ENCODE data around the gene PRRG3.

The PRRG3 gene

GRCh38 chrX:151735219-151735618, 40.0 kb downstream of the PRRG3 start:
- ChIA-PET POLR2A (no interaction called here), CTCF (interaction anchor here (1.3 kb wide), 1 partner anchor 15 kb away, joined by 3 read pairs; no protein-coding TSS in a partner anchor)
- TF ChIP-seq CTCF (IDR thresholded peaks at IDR 0.05; ENCODE audit: control extremely low read depth, extremely low read depth, low read depth, missing control alignments): no peak
- no peak for DNase-seq (ENCODE audit: extremely low spot score)

DNA sequence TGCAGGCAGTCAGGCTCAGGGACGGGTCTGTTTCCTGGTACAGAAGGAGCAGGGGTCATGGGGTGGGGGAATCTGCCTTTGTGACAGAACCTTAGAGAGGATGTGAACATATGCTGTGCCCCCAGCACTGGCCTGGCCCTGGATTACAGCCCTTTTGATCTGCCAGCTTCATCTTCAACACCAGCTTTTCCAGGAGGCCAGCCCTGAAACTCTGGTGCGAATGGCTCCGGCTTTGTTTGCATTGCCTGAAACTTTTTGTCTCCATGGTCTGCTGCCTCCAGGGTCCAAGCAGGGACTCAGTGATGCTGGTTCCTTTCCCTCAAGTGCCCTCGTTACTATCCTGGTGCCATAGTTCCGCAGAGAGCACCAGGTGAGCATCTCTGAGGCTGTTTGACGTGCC, 41.4 kb downstream of the PRRG3 start:
- ChIA-PET CTCF (interaction anchor here (1.3 kb wide), 1 partner anchor 14 kb away, joined by 3 read pairs; no protein-coding TSS in a partner anchor), POLR2A (no interaction called here)
- no peak for DNase-seq (ENCODE audit: extremely low spot score)
- TF ChIP-seq CTCF (IDR thresholded peaks at IDR 0.05; ENCODE audit: control extremely low read depth, extremely low read depth, low read depth, missing control alignments): no peak

GRCh38 chrX:151737494-151737893, 42.2 kb downstream of the PRRG3 start:
- POLR2A ChIA-PET: no interaction called here
- CTCF ChIA-PET: interaction anchor here (1.1 to 1.8 kb wide), 2 partner anchors 16 to 17 kb away, joined by 3 to 4 read pairs; no protein-coding TSS in a partner anchor
- no peak for TF ChIP-seq CTCF (IDR thresholded peaks at IDR 0.05; ENCODE audit: control extremely low read depth, extremely low read depth, low read depth, missing control alignments)
- DNase-seq (ENCODE audit: extremely low spot score): no peak

- ChIA-PET CTCF (interaction anchor here (1.7 to 1.8 kb wide), 2 partner anchors 14 to 18 kb away, joined by 4 to 7 read pairs; no protein-coding TSS in a partner anchor), POLR2A (no interaction called here)
- no peak for TF ChIP-seq CTCF (IDR thresholded peaks at IDR 0.05; ENCODE audit: control extremely low read depth, extremely low read depth, low read depth, missing control alignments)
- DNase-seq (ENCODE audit: extremely low spot score): no peak
Measured at GRCh38 chrX:151738751-151739150, 43.5 kb downstream of the PRRG3 start.

- ChIA-PET CTCF (no interaction called here), POLR2A (no interaction called here)
- TF ChIP-seq CTCF (IDR thresholded peaks at IDR 0.05; ENCODE audit: control extremely low read depth, extremely low read depth, low read depth, missing control alignments): no peak
- DNase-seq (ENCODE audit: extremely low spot score): no peak
Measured at GRCh38 chrX:151741606-151742005, 46.3 kb downstream of the PRRG3 start.

DNA sequence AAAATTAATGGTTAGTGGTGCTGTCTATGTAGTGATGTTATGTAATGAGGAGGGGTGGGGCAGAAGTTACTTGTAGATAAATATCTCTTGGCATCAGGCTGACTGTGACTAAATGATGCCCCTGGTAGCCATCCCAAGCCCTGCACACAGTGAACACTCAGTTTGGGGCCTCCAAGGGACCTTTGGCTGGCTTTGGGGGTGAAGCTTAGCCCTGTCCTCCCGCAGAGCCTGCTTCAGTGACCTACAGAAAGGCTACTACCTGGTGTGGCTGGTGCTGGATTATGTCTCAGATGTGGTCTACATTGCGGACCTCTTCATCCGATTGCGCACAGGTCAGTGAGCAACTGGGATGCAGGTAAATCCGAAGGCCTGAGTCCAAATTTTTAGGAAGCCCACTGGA, 47.1 kb downstream of the PRRG3 start:
- ChIA-PET CTCF (no interaction called here), POLR2A (no interaction called here)
- DNase-seq (ENCODE audit: extremely low spot score): no peak
- TF ChIP-seq CTCF (IDR thresholded peaks at IDR 0.05; ENCODE audit: control extremely low read depth, extremely low read depth, low read depth, missing control alignments): no peak

Measured in GM10248 (cell line).